ENCODE measurements around the gene PSRC1. TPM values are rescaled to one million over a fixed set of nuclear protein-coding genes. Genes with fewer than 3 reads are reported as not detected.

PSRC1 gene
- total and polyA plus RNA-seq, 2 of the 8 experiments (the other 6 are each of a cell fraction or from before 2014, with no cell fraction given) = 56.1 to 67.3 TPM

DNA sequence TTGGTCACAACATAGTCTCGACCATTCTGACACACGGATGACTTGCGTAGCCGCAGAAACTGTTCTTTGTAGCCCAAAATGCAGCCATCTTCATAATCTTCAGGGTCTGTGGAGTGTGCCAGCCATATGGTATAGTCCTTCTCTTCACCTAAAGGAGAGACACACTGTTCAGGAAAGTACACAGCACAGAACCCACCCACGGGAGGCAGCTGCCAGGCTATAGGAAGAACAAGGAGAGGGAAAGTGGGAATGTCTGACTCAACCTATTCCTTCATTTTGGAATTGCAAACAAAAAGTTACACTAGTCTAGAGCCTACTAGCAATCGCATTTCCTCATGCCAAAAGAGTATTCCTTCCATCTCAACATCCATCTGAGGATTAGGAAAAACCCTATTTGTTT, 40.0 kb upstream of the PSRC1 start:
- Histone ChIP-seq H3K27me3 (replicated peaks in 1 of 4; ENCODE audit: control insufficient read depth in 3 of 4, extremely low read depth in 1 of 4, insufficient read depth in 3 of 4, low read length in 3 of 4) (no peaks in the 10 kb centered on the region), H2BK120ac (replicated peaks; ENCODE audit: low read depth, low read length) (no peak overlapping the region), H3K27ac (ENCODE audit: low read depth, low read length) (no peak overlapping the region), H4K91ac (replicated peaks; ENCODE audit: insufficient read length, low read length) (no peak overlapping the region), H3K9ac (replicated peaks in 1 of 4; ENCODE audit: extremely low read depth in 1 of 4, low read depth in 3 of 4, low read length in 3 of 4) (no peak overlapping the region), H3K4me3 (ENCODE audit: extremely low read depth in 1 of 4, insufficient read depth in 2 of 4, low read depth in 3 of 4, low read length in 4 of 4) (no peak overlapping the region), H3K56ac (replicated peaks; ENCODE audit: insufficient read length, low read depth, low read length) (no peak overlapping the region), H3K18ac (ENCODE audit: extremely low read depth, low read length) (no peak overlapping the region), H2AK5ac (ENCODE audit: low read depth, low read length) (no peak overlapping the region), H2AFZ (ENCODE audit: low read length) (no peak overlapping the region), H3K4me2 (ENCODE audit: insufficient read depth in 1 of 2, low read depth in 2 of 2, low read length in 2 of 2) (no peak overlapping the region), H3K79me2 (ENCODE audit: control insufficient read depth in 1 of 2, insufficient read depth in 2 of 2, low read length in 2 of 2) (no peaks in the 10 kb centered on the region), H2BK5ac (ENCODE audit: low read depth, low read length) (no peak overlapping the region), H4K5ac (ENCODE audit: insufficient read length, low read depth, low read length) (no peak overlapping the region), H3K79me1 (ENCODE audit: low read depth, low read length) (no peaks in the 10 kb centered on the region), H3K9me3 (ENCODE audit: insufficient read depth in 2 of 2, low read depth in 1 of 2, low read length in 1 of 2) (no peaks in the 10 kb centered on the region), H3K23ac (ENCODE audit: insufficient read length) (no peak overlapping the region), H3K14ac (ENCODE audit: insufficient read length) (no peak overlapping the region), H2BK12ac (ENCODE audit: low read depth, low read length) (no peak overlapping the region), H2BK20ac (ENCODE audit: low read length) (no peak overlapping the region), H4K8ac (ENCODE audit: extremely low read depth, insufficient read depth, low read length) (no peak overlapping the region), H3K4ac (replicated peaks; ENCODE audit: insufficient read length, low read depth, low read length) (no peak overlapping the region), H3K36me3 (ENCODE audit: control insufficient read depth in 2 of 4, insufficient read depth in 4 of 4, low read length in 3 of 4) (peaks cover 14 to 54% (median 38%) of the 10 kb centered on the region in 4 experiments; a peak in 7 of 8 replicates), H2BK15ac (ENCODE audit: low read length) (no peak overlapping the region), H4K20me1 (replicated peaks in 1 of 2; ENCODE audit: control insufficient read depth in 1 of 2, insufficient read depth in 2 of 2, low read length in 2 of 2) (no peaks in the 10 kb centered on the region), H3K23me2 (ENCODE audit: low read depth, low read length) (no peaks in the 10 kb centered on the region; the same call in 1 of the 2 replicates), H3K4me1 (replicated peaks in 1 of 4; ENCODE audit: control insufficient read depth in 3 of 4, insufficient read depth in 4 of 4, low read length in 3 of 4) (no peaks in the 10 kb centered on the region; a peak in 1 of 7 replicates)
- FAIRE-seq = no peak
- POLR2A ChIA-PET (ENCODE audit: partially characterized antibody) = interaction anchor here (0.7 kb wide), 1 partner anchor 191 kb away, joined by 3 read pairs; no protein-coding TSS in a partner anchor
- no peak for DNase-seq (ENCODE audit: low read depth in 1 of 2, low spot score in 2 of 2)
- TF ChIP-seq SUZ12 (IDR thresholded peaks at IDR 0.05; ENCODE audit: low read length) (no peak), TCF12 (IDR thresholded peaks at IDR 0.05; ENCODE audit: low read depth, low read length) (no peak), KDM4A (IDR thresholded peaks at IDR 0.05; ENCODE audit: low read depth, low read length, severe bottlenecking) (no peak), RAD21 (IDR thresholded peaks at IDR 0.05 in 1 of 2, conservative IDR thresholded peaks at IDR 0.05 in 1 of 2; ENCODE audit: low read depth in 2 of 2, low read length in 2 of 2) (no peak), CBX8 (IDR thresholded peaks at IDR 0.05; ENCODE audit: borderline replicate concordance, low read depth, low read length) (no peak), ZNF274 (IDR thresholded peaks at IDR 0.05; ENCODE audit: borderline replicate concordance, extremely low read depth, low read length) (no peak), NANOG (IDR thresholded peaks at IDR 0.05; ENCODE audit: insufficient read depth, low read depth, low read length, poor library complexity, severe bottlenecking) (no peak), TAF7 (optimal IDR thresholded peaks at IDR 0.05; ENCODE audit: borderline replicate concordance, low read depth, low read length) (no peak), EZH2 (IDR thresholded peaks at IDR 0.05; ENCODE audit: low read depth, low read length, severe bottlenecking) (no peak), RBBP5 (IDR thresholded peaks at IDR 0.05; ENCODE audit: borderline replicate concordance, low read depth, low read length) (no peak)
- 91% methylated on average over 6 of the region's 6 CpGs; no CpG with 5 or more reads in 1 of the 2 experiments for WGBS, 2 experiments (ENCODE audit: extremely low coverage in 1 of 2, insufficient coverage in 1 of 2, insufficient read length in 1 of 2, insufficient replicate concordance in 2 of 2, low coverage in 1 of 2, low lambda C conversion rate in 2 of 2, missing lambda C conversion rate in 1 of 2)
- CTCF ChIA-PET (ENCODE audit: partially characterized antibody) = interaction anchor here (0.6 to 1.2 kb wide), 2 partner anchors 8 to 31 kb away, joined by 3 to 4 read pairs; no protein-coding TSS in a partner anchor
